ENCODE measurements around the gene TARS1. TPM values are rescaled to one million over a fixed set of nuclear protein-coding genes. Genes with fewer than 3 reads are reported as not detected.

The TARS1 gene
- total RNA-seq (2014; rRNA removed; shearing (Covaris generic)), result 307 and 380 TPM in 2 replicates

DNA sequence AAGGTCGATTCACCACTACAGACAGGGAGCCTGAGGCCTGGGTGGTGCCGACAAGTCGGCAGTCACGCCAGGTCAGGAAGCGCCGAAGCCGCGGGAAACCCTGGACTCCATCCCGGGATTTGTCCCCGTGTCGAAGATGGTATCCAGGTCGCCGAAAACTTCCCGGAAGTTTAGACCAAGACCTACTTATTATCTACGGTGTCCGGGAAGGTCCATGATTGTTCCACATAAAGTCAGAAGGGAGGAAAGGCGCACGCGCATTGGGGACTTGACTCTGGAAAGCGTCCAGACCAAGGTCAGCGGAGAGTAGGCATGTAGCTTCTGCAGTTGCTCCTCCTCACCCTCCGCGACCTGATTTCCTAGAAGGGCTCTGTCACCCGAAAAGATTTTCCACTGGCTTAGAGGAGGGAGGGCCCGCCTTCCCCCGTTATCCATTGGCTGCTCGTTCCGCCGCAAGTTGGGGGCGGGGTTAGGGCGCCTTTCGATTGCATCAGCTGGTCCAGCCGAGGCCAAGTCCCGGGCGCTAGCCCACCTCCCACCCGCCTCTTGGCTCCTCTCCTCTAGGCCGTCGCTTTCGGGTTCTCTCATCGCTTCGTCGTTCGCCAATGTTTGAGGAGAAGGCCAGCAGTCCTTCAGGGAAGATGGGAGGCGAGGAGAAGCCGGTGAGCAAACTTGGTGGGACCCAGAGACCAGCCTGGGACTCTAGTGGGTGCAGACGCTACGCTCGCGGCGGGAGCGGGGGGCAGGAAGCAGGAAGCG, at the start of gene TARS1:
TSS of gene TARS1 (plus strand) at position 484 of the 759 bp plus-strand sequence. CDS start at position 606, 122 bp downstream.
- peak; percentile 100 for DNase-seq (ENCODE audit: low spot score)

DNA sequence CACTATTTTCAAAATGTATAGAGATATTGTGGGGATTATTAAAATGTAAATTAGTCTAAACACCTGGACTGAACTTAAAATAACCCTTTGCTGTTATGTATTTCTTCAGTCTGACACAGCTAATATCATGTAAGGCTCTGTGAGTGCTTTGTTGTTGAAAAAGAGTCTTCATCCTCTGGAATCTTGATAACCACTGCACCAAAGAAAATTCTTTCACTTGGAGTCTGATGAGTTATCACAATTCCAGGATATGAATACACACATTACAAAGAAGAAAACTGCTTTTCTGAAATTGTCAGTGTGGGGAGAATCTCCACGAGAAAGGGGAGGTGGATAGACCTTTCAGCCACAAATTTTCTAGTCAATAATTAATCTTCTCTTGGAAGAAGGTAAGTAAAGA, 42.3 kb upstream of the TARS1 start:
- no peak for DNase-seq (ENCODE audit: low spot score)

DNA sequence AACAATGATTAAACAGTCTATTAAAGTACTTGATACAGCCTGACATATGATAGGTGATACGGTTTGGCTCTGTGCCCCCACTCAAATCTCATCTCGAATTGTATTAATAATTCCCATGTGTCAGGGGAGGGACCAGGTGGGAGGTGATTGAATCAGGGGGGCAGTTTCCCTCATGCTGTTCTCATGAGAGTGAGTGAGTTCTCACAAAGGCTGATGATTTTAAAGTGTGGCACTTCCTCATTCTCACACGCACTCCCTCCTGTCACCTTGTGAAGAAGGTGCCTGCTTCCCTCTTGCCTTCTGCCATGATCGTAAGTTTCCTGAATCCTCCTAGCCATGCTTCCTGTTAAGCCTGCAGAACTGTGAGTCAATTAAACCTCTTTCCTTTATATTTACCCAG, 40.1 kb upstream of the TARS1 start:
- DNase-seq (ENCODE audit: low spot score), result no peak

DNA sequence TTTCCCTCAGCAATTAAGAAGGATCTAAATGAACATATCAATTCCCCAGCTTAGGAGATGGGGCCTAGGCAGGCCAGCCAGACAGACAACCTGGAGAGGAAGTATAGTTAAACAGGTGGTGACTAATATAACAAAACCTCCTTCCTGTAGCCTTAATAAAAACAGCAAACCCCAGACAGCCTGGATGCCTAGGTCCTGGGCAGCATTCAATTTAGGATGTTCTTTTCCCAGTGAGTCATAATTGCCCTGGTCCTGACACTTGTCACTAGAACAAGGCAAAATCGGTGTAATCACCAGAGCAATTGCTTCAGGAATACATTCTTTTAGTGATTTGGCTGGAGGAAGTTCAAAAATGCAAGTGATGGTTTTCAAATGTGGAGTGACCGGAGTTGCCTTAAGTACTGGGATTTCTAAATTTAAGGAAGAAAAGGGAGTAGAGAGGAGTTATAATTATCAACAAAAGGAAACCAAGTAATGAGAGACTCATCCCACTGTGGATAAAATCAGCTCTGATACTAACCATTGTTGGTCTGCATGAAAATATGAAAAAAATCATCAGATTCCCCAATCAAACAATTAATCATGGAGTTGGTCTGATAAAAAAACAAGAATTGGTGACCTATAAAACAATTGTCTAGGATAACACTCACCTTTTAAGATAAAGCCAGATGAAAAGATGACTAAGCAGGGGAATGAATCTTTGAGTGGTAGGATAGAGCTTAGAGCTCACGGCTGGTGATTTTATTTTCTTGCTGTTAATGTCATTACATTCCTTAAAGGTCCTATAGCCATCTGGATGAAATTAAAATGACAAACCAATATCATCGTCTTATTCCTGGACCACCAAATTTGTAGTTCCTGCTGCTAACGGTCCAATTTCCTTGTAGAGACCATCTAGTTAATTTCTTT, 39.0 kb upstream of the TARS1 start:
- peak; percentile 18 for DNase-seq (ENCODE audit: low spot score)

- DNase-seq (ENCODE audit: low spot score), result no peak
Measured at GRCh38 chr5:33403187-33403586, 37.6 kb upstream of the TARS1 start.

- no peak for DNase-seq (ENCODE audit: low spot score)
Measured at GRCh38 chr5:33408816-33409215, 31.9 kb upstream of the TARS1 start.

- DNase-seq (ENCODE audit: low spot score), result no peak
Measured at GRCh38 chr5:33409435-33410170, 31.2 kb upstream of the TARS1 start.

- no peak for DNase-seq (ENCODE audit: low spot score)
Measured at GRCh38 chr5:33410221-33410620, 30.5 kb upstream of the TARS1 start.

- no peak for DNase-seq (ENCODE audit: low spot score)
Measured at GRCh38 chr5:33411498-33411897, 29.3 kb upstream of the TARS1 start.

DNA sequence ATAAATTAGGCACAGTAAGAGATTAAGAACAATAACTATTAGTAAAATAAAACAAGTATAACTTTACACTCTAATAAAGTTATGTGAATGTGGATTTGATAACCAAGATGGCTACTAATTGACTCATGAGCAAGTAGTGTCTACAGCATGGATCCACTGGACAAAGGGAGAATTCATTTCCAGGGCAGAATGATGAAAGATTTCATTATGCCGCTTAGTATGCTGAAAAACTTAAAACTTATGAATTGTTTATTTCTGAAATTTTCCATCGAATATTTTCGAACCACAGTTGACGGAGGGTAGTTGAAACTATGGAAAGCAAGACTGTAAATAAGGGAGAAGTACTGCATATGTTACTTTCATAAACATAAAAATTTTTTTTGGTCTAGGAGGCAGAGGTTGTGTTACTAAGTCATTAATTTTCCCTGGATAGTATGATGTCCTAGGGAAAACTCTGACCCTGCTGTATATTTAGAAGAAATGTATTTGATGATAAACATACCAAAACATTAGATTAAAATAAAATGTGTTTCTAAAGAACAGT, 24.9 kb upstream of the TARS1 start:
- no peak for DNase-seq (ENCODE audit: low spot score)

GRCh38 chr5:33417632-33418031, 23.1 kb upstream of the TARS1 start:
- DNase-seq (ENCODE audit: low spot score), result no peak

GRCh38 chr5:33420946-33421345, 19.8 kb upstream of the TARS1 start:
- no peak for DNase-seq (ENCODE audit: low spot score)

- DNase-seq (ENCODE audit: low spot score), result no peak
Measured at GRCh38 chr5:33422191-33422590, 18.6 kb upstream of the TARS1 start.

- DNase-seq (ENCODE audit: low spot score), result peak; percentile 16
Measured at GRCh38 chr5:33423018-33423630, 17.6 kb upstream of the TARS1 start.

GRCh38 chr5:33425314-33425713, 15.5 kb upstream of the TARS1 start:
- no peak for DNase-seq (ENCODE audit: low spot score)

- DNase-seq (ENCODE audit: low spot score), result no peak
Measured at GRCh38 chr5:33430983-33431382, 9.8 kb upstream of the TARS1 start.

- DNase-seq (ENCODE audit: low spot score), result no peak
Measured at GRCh38 chr5:33432656-33433055, 8.1 kb upstream of the TARS1 start.

DNA sequence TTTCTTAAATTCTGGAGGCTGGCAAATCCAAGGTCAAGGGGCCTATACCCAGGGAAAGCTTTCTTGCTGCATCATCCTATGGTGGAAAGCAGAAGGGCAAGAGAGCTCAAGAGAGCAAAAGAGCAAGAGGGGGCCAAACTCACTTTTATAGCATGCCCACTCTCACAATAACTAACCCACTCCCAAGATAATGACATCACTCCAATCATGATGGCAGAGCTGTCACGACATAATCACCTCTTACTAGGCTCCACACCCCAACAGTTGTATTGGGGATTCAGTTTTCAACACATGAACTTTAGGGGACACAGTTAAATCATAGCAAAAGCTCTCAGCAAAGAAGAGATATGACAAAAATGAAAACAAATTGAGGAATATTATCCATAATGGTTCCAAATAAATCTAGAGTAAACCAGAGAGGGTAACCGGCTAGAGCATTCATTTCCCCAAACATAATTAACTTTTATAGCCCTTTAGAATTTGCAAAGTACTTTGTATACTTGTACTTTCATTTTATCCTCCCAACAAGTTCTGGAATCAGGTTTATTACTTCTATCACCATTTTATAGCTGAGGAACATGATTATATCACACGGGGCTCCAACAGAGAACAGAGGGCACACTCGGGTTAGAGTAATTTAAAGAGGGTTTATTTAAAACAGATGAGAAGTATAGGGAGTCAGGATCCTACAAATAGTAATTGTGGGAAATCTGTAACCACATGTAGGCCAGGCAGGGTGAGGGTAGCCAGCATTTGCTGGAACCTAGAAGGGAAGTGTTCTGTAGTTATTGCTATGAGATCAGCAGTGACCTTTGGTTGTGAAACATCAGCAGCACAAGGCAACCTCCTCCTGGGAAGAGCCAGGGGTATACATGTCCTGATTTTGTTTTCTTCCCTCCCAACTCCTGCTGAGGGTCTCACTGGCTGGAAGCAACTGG, 7.2 kb upstream of the TARS1 start:
- no peak for DNase-seq (ENCODE audit: low spot score)

DNA sequence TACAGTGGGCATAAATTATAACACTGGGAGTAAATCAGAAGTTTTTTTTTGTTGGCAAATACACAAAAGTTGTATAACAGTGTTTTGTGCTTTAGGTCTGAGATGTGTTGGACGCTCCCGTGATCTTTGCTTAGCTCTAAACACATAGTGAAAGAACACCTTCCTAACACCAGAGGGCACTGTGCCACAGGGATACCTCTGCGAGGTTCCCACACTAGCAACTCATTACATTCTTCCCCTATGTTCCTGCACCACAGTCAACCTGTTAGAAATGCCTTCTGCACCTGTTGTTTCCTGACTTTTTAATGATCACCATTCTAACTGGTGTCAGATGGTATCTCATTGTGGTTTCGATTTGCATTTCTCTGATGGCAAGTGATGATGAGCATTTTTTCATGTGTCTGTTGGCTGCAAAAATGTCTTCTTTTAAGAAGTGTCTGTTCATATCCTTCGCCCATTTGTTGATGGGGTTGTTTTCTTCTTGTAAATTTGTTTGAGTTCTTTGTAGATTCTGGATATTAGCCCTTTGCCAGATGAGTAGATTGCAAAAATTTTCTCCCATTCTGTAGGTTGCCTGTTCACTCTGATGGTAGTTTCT, 4.8 kb upstream of the TARS1 start:
- DNase-seq (ENCODE audit: low spot score), result peak; percentile 83

DNA sequence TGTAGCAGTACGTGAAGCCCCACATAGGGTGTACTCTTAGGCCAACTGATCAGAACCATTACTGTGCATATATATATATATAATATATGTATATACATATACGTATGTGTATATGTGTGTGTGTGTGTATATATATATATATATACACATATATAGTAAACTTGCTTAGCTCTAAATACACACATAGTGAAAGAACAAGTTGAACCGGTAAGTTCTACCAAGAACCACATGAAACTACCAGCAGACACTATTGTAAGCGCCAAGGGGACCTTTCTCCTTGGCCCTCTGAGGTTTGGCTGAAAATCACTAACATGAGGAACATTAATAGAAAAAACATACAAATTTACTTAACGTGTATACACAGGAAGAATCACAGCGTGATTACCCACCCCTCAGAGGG, 1.8 kb upstream of the TARS1 start:
- DNase-seq (ENCODE audit: low spot score), result no peak
